ENCODE measurements around the gene SGMS2. TPM values are rescaled to one million over a fixed set of nuclear protein-coding genes. Genes with fewer than 3 reads are reported as not detected.

The SGMS2 gene
- total and polyA plus RNA-seq, 4 donors: 10.0 to 124 (median 46.4) TPM

DNA sequence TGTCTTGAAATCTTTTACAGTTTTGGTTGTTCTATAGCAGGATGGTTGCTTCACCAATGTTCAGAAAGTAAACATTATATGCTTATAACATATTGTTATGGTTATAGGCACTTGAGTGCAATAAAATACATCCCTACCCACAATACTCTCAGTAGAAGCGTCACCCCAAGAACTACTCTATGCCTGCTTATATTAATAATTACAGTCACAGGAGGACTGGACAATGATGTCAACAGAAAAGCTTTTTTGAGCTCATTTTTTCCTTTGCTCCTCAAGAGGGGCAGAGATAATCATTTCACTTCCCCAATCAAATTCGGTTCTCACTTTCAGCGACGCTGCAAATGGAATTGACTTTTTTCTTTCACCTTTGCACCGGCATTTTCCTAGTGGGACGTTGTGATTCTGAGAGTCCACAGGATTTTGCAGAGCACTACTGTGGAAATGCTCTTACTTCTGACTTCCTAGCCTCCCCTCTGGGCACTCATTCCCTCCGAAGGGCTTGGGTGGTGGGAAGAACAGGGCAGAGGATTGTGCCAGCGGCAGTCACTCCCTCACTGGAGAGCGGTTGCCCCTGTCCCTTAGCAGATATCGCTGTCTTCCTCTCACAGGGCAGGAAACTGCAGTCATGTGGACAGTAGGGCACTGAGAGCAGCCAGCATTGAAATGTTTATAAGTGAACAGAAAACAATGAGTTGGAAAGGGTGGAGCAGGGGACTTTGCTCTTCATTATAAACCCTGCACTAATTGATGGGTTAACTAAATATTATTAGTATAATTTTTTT lies 24.9 kb upstream of the SGMS2 start:
- ATAC-seq (ENCODE audit: insufficient read depth, low FRiP score) (no peak), DNase-seq (no peak)
- H3K27ac ChIP-seq (ENCODE audit: low read depth in 1 of 2, low read length in 1 of 2): peak overlapping the region in 1 of 2 donors; percentile 76
- 37 to 38% methylated on average over 10 of the region's 10 CpGs for WGBS, 2 donors
- H3K4me3 ChIP-seq: no peak overlapping the region
- H3K36me3 ChIP-seq (ENCODE audit: control insufficient read depth in 4 of 4, insufficient read depth in 4 of 4, low read length in 4 of 4): no peaks in the 10 kb centered on the region
- TF ChIP-seq, protein P1, sequence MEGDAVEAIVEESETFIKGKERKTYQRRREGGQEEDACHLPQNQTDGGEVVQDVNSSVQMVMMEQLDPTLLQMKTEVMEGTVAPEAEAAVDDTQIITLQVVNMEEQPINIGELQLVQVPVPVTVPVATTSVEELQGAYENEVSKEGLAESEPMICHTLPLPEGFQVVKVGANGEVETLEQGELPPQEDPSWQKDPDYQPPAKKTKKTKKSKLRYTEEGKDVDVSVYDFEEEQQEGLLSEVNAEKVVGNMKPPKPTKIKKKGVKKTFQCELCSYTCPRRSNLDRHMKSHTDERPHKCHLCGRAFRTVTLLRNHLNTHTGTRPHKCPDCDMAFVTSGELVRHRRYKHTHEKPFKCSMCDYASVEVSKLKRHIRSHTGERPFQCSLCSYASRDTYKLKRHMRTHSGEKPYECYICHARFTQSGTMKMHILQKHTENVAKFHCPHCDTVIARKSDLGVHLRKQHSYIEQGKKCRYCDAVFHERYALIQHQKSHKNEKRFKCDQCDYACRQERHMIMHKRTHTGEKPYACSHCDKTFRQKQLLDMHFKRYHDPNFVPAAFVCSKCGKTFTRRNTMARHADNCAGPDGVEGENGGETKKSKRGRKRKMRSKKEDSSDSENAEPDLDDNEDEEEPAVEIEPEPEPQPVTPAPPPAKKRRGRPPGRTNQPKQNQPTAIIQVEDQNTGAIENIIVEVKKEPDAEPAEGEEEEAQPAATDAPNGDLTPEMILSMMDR (IDR thresholded peaks at IDR 0.05; ENCODE audit: control extremely low read depth, extremely low read depth): no peak
- no peaks in the 10 kb centered on the region for H3K9me3 ChIP-seq (ENCODE audit: control insufficient read depth in 4 of 4, insufficient read depth in 3 of 4, low read length in 3 of 4)
- peaks cover 0 to 1% (median 0%) of the 10 kb centered on the region in 5 donors for H3K4me1 ChIP-seq (ENCODE audit: control insufficient read depth in 5 of 5, insufficient read depth in 5 of 5, low read length in 5 of 5)
- no peak overlapping the region for H3K9ac ChIP-seq (ENCODE audit: insufficient read depth in 1 of 2, low read length in 2 of 2)
- peaks cover 0 to 5% (median 0%) of the 10 kb centered on the region in 3 donors for H3K27me3 ChIP-seq (ENCODE audit: control insufficient read depth in 3 of 3, insufficient read depth in 3 of 3, low read length in 2 of 3)

DNA sequence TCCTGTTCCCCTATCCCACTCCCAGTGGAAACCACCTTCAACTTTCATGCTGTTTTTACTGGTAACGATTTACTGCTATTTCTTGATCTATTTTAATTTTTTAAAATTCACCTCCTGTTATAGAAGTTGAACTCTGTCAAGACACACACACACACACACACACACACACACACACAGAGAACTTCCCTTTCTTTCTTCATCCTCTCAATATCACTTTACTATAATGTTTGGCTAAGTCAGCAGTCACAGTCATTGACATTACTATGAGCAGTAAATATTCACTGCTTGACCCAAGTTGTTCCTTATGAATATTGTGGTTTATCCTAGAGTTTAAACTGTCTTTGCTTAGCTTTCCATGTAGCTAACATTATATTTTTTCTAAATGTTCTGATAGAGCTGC lies 24.0 kb upstream of the SGMS2 start:
- H3K36me3 ChIP-seq (ENCODE audit: control insufficient read depth in 4 of 4, insufficient read depth in 4 of 4, low read length in 4 of 4): no peaks in the 10 kb centered on the region
- 19 to 47% methylated on average over 1 of the region's 1 CpG for WGBS, 2 donors
- H3K9ac ChIP-seq (ENCODE audit: insufficient read depth in 1 of 2, low read length in 2 of 2): no peak overlapping the region
- TF ChIP-seq, protein P1 (IDR thresholded peaks at IDR 0.05; ENCODE audit: control extremely low read depth, extremely low read depth): no peak
- DNase-seq (no peak), ATAC-seq (ENCODE audit: insufficient read depth, low FRiP score) (no peak)
- peaks cover 0 to 1% (median 0%) of the 10 kb centered on the region in 5 donors for H3K4me1 ChIP-seq (ENCODE audit: control insufficient read depth in 5 of 5, insufficient read depth in 5 of 5, low read length in 5 of 5)
- no peak overlapping the region for H3K27ac ChIP-seq (ENCODE audit: low read depth in 1 of 2, low read length in 1 of 2)
- peaks cover 0 to 2% (median 0%) of the 10 kb centered on the region in 3 donors for H3K27me3 ChIP-seq (ENCODE audit: control insufficient read depth in 3 of 3, insufficient read depth in 3 of 3, low read length in 2 of 3)
- no peaks in the 10 kb centered on the region for H3K9me3 ChIP-seq (ENCODE audit: control insufficient read depth in 4 of 4, insufficient read depth in 3 of 4, low read length in 3 of 4)
- no peak overlapping the region for H3K4me3 ChIP-seq

DNA sequence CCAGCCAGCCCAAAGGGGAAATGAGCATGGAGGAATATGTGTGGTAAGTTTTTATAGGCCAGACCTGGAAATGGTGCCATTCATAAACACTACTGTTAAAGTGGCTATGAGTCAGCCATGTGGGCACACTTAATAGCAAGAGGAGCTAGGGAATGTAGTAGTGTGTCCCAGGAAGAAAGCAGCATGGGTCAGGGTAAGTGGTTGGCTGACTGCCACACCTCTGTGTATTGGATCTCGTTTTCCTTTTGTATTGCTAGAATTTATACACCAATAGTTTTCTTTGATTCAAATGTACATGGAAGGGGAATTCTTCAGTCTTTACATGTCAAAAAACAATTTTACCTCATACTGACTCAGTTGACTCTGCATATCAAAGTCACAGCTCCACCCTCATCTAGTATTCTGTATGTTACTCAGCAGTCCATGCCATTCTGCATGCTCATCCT lies 22.9 kb upstream of the SGMS2 start:
- Histone ChIP-seq H3K4me1 (ENCODE audit: control insufficient read depth in 5 of 5, insufficient read depth in 5 of 5, low read length in 5 of 5) (peaks cover 0 to 1% (median 0%) of the 10 kb centered on the region in 5 donors), H3K9ac (ENCODE audit: insufficient read depth in 1 of 2, low read length in 2 of 2) (no peak overlapping the region), H3K4me3 (no peak overlapping the region), H3K27ac (ENCODE audit: low read depth in 1 of 2, low read length in 1 of 2) (peak overlapping the region in 1 of 2 donors; percentile 77), H3K27me3 (ENCODE audit: control insufficient read depth in 3 of 3, insufficient read depth in 3 of 3, low read length in 2 of 3) (no peaks in the 10 kb centered on the region), H3K9me3 (ENCODE audit: control insufficient read depth in 4 of 4, insufficient read depth in 3 of 4, low read length in 3 of 4) (no peaks in the 10 kb centered on the region), H3K36me3 (ENCODE audit: control insufficient read depth in 4 of 4, insufficient read depth in 4 of 4, low read length in 4 of 4) (no peaks in the 10 kb centered on the region)
- peak; percentile 78 for ATAC-seq (ENCODE audit: insufficient read depth, low FRiP score)
- no peak for DNase-seq
- WGBS, 2 donors: 25 to 80% methylated on average over 1 of the region's 1 CpG
- TF ChIP-seq, protein P1 (IDR thresholded peaks at IDR 0.05; ENCODE audit: control extremely low read depth, extremely low read depth): no peak

Data from lung (tissue), 12 donors.